ENCODE results near the gene GZMA.

GRCh38 chr5:55104036-55104772 lies 1.8 kb downstream of the GZMA start:
- no peak for TF ChIP-seq POLR2AphosphoS5 (IDR thresholded peaks at IDR 0.05)
- TF ChIP-seq POLR2A (IDR thresholded peaks at IDR 0.05; ENCODE audit: low read depth), result no peak
- TF ChIP-seq, protein P1, sequence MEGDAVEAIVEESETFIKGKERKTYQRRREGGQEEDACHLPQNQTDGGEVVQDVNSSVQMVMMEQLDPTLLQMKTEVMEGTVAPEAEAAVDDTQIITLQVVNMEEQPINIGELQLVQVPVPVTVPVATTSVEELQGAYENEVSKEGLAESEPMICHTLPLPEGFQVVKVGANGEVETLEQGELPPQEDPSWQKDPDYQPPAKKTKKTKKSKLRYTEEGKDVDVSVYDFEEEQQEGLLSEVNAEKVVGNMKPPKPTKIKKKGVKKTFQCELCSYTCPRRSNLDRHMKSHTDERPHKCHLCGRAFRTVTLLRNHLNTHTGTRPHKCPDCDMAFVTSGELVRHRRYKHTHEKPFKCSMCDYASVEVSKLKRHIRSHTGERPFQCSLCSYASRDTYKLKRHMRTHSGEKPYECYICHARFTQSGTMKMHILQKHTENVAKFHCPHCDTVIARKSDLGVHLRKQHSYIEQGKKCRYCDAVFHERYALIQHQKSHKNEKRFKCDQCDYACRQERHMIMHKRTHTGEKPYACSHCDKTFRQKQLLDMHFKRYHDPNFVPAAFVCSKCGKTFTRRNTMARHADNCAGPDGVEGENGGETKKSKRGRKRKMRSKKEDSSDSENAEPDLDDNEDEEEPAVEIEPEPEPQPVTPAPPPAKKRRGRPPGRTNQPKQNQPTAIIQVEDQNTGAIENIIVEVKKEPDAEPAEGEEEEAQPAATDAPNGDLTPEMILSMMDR (IDR thresholded peaks at IDR 0.05), result no peak
- TF ChIP-seq EP300 (IDR thresholded peaks at IDR 0.05), result no peak

All from esophagus muscularis mucosa (tissue), 4 donors.